HepG2 (cell line): ENCODE results near the gene PNRC1.

Experiments used
- CENPX ChIP-seq: sonication (generic); formaldehyde crosslinking; IDR thresholded peaks from 2 replicates; pipeline ENCODE4 v1.9.0; 2021; ENCODE audit warnings: mild to moderate bottlenecking, missing genetic modification reagents, moderate library complexity
- DNMT3B ChIP-seq: conservative IDR thresholded peaks from 2 replicates; pipeline ENCODE4 v1.6.1; 2016; ENCODE audit warnings: missing biosample characterization, control low read depth
- MIER2 ChIP-seq: IDR thresholded peaks from 2 replicates; pipeline ENCODE4 v1.6.1; 2016; ENCODE audit warnings: missing biosample characterization, missing genetic modification reagents
- MLX ChIP-seq: IDR thresholded peaks from 2 replicates; pipeline ENCODE4 v1.6.1; 2016
- NRL ChIP-seq: sonication (generic); formaldehyde crosslinking; IDR thresholded peaks from 2 replicates; pipeline ENCODE4 v1.5.0; 2020; ENCODE audit warnings: missing genetic modification reagents, mild to moderate bottlenecking, moderate library complexity, borderline replicate concordance
- SMAD1 ChIP-seq: sonication (generic); formaldehyde crosslinking; IDR thresholded peaks from 2 replicates; pipeline ENCODE4 v1.4.0; 2020; ENCODE audit warnings: missing genetic modification reagents, low read depth, mild to moderate bottlenecking, borderline replicate concordance
- SP1 ChIP-seq, 2 experiments: fragments of 450-650 bp in 1 of 2; sonication (generic) in 1 of 2; formaldehyde crosslinking in 1 of 2; IDR thresholded peaks; 2 replicates each; pipeline versions ENCODE4 v1.4.0 to v1.6.1; 2016 to 2020; ENCODE audit warnings: missing genetic modification reagents in 1 of 2
- USF2 ChIP-seq, 2 experiments: sonication (generic) in 1 of 2; formaldehyde crosslinking in 1 of 2; IDR thresholded peaks; 2 replicates each; pipeline versions ENCODE4 v1.5.1 to v1.6.1; 2011 to 2020; ENCODE audit warnings: borderline replicate concordance in 1 of 2, low read depth in 1 of 2, low read length in 1 of 2, mild to moderate bottlenecking in 1 of 2, missing genetic modification reagents in 1 of 2, moderate library complexity in 1 of 2
- ZFP37 ChIP-seq: sonication (generic); formaldehyde crosslinking; IDR thresholded peaks from 2 replicates; pipeline ENCODE4 v1.4.0; 2020; ENCODE audit warnings: missing genetic modification reagents, borderline replicate concordance
- ZNF331 ChIP-seq: sonication (generic); formaldehyde crosslinking; IDR thresholded peaks from 2 replicates; pipeline ENCODE4 v1.4.0; 2020; ENCODE audit warnings: missing genetic modification reagents
- TF ChIP-seq, protein P1 (sequence below): sonication (generic); formaldehyde crosslinking; IDR thresholded peaks from 2 replicates; pipeline ENCODE4 v1.4.0; 2020; ENCODE audit warnings: low read depth, mild to moderate bottlenecking, missing genetic modification reagents
- TF ChIP-seq, protein P2 (sequence below): IDR thresholded peaks from 2 replicates; pipeline ENCODE4 v1.6.1; 2016; ENCODE audit warnings: missing biosample characterization, missing genetic modification reagents, low read depth
- TF ChIP-seq, protein P3 (sequence below): sonication (generic); formaldehyde crosslinking; IDR thresholded peaks from 2 replicates; pipeline ENCODE4 v1.5.0; 2020; ENCODE audit warnings: mild to moderate bottlenecking, low read depth, missing genetic modification reagents, borderline replicate concordance

GRCh38 chr6:89066940-89067646, 13.5 kb upstream of the PNRC1 start:
- TF ChIP-seq MLX (CRISPR knock-in tag) (no peak), USF2 (IDR thresholded peaks at IDR 0.05; ENCODE audit: low read depth, low read length) (no peak), USF2 (CRISPR knock-in tag; IDR thresholded peaks at IDR 0.05; ENCODE audit: borderline replicate concordance) (no peak), CENPX (no peak), SMAD1 (CRISPR knock-in tag) (no peak), NRL (CRISPR knock-in tag) (no peak), MIER2 (no peak), ZNF331 (CRISPR knock-in tag) (no peak), ZFP37 (CRISPR knock-in tag) (no peak), DNMT3B (CRISPR knock-in tag) (no peak), SP1 (IDR thresholded peaks at IDR 0.05) (no peak), SP1 (CRISPR knock-in tag; IDR thresholded peaks at IDR 0.05) (no peak)
- TF ChIP-seq, protein P1, sequence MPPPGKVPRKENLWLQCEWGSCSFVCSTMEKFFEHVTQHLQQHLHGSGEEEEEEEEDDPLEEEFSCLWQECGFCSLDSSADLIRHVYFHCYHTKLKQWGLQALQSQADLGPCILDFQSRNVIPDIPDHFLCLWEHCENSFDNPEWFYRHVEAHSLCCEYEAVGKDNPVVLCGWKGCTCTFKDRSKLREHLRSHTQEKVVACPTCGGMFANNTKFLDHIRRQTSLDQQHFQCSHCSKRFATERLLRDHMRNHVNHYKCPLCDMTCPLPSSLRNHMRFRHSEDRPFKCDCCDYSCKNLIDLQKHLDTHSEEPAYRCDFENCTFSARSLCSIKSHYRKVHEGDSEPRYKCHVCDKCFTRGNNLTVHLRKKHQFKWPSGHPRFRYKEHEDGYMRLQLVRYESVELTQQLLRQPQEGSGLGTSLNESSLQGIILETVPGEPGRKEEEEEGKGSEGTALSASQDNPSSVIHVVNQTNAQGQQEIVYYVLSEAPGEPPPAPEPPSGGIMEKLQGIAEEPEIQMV: no peak
- TF ChIP-seq, protein P2, sequence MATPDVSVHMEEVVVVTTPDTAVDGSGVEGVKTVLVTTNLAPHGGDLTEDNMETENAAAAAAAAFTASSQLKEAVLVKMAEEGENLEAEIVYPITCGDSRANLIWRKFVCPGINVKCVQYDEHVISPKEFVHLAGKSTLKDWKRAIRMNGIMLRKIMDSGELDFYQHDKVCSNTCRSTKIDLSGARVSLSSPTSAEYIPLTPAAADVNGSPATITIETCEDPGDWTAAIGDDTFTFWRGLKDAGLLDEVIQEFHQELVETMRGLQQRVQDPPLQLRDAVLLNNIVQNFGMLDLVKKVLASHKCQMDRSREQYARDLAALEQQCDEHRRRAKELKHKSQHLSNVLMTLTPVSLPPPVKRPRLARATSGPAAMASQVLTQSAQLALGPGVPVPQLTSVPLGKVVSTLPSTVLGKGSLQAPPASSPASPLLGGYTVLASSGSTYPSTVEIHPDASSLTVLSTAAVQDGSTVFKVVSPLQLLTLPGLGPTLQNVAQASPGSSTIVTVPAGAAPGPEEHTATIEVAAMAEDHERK (CRISPR knock-in tag): no peak
- TF ChIP-seq, protein P3, sequence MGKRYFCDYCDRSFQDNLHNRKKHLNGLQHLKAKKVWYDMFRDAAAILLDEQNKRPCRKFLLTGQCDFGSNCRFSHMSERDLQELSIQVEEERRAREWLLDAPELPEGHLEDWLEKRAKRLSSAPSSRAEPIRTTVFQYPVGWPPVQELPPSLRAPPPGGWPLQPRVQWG (CRISPR knock-in tag): no peak
